Activated naive CD4-positive, alpha-beta T cell treated with anti-CD3 and anti-CD28 coated beads, Interleukin-2, amount 10 ng/mL, durations not matched to agents 7 days and 5 days (primary cell): ENCODE data around the gene C2orf68.
A peak's percentile ranks its signal among the peaks of the same experiment; 100 is the strongest.
"Not testable (repeated sequence)": the region's sequence is repeated elsewhere in the genome, so short reads cannot be mapped to it uniquely, and the experiment has no call there.

Source experiments
- CTCF ChIA-PET: fragments of 350-600 bp; sonication (Branson Sonifier 250); formaldehyde crosslinking; loops from one replicate; lab custom pipeline; 2021; ENCODE audit warnings: antibody characterized with exemption; lab: Charles Lee
- DNase-seq: peaks from one replicate; pipeline ENCODE4 v3.0.0-alpha.2; 2020
- H3K27ac Mint-ChIP-seq: one replicate; pipeline ENCODE4 v1.8.0; 2021; ENCODE audit warnings: mild to moderate bottlenecking, moderate library complexity, mixed read lengths
- H3K27me3 Mint-ChIP-seq: one replicate; pipeline ENCODE4 v1.8.0; 2021; ENCODE audit warnings: mild to moderate bottlenecking, mixed read lengths
- H3K36me3 Mint-ChIP-seq: one replicate; pipeline ENCODE4 v1.8.0; 2021; ENCODE audit warnings: mixed read lengths
- H3K4me1 Mint-ChIP-seq: one replicate; pipeline ENCODE4 v1.8.0; 2021; ENCODE audit warnings: mixed read lengths
- H3K4me3 Mint-ChIP-seq: one replicate; pipeline ENCODE4 v1.8.0; 2021; ENCODE audit warnings: mild to moderate bottlenecking, moderate library complexity, mixed read lengths
- H3K9me3 Mint-ChIP-seq: one replicate; pipeline ENCODE4 v1.8.0; 2021; ENCODE audit warnings: mixed read lengths

C2orf68 gene

DNA sequence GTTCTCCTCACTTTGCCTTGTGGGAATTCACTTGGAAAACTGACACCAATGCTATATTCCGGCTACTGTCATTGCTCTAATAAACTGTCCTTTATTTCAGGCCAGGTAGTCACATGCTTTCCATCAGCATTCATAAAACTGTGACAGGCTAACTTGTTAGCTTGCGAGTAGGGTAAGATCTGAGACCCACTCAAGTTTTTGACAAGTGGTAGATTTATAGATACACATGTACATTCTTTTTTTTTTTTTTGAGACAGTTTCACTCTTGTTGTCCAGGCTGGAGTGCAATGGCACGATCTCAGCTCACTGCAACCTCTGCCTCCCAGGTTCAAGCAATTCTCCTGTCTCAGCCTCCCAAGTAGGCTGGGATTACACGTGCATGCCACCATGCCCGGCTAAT lies 5.9 kb upstream of the C2orf68 start:
- Mint-ChIP-seq H3K36me3 (peaks cover 27% of the 10 kb centered on the region), H3K4me3 (peak overlapping the region; percentile 97), H3K4me1 (peaks cover 30% of the 10 kb centered on the region)
- CTCF ChIA-PET = interaction anchor here (1.2 to 3.1 kb wide), 2 partner anchors 19 to 22 kb away, joined by 4 to 14 read pairs; no protein-coding TSS in a partner anchor
- not testable (repeated sequence) for H3K27me3 Mint-ChIP-seq, DNase-seq, H3K9me3 Mint-ChIP-seq, H3K27ac Mint-ChIP-seq

GRCh38 chr2:85615413-85615728 lies 3.5 kb upstream of the C2orf68 start:
- H3K36me3 Mint-ChIP-seq = peaks cover 22% of the 10 kb centered on the region
- H3K27ac Mint-ChIP-seq = peak overlapping the region; percentile 98
- CTCF ChIA-PET = interaction anchor here (0.6 to 3.1 kb wide), 2 partner anchors 22 to 481 kb away, joined by 3 to 14 read pairs; no protein-coding TSS in a partner anchor
- DNase-seq = no peak
- no peaks in the 10 kb centered on the region for H3K27me3 Mint-ChIP-seq
- H3K4me1 Mint-ChIP-seq = peaks cover 40% of the 10 kb centered on the region
- H3K9me3 Mint-ChIP-seq = no peaks in the 10 kb centered on the region
- peak overlapping the region; percentile 97 for H3K4me3 Mint-ChIP-seq

- not testable (repeated sequence) for DNase-seq, H3K27me3 Mint-ChIP-seq, H3K4me3 Mint-ChIP-seq, H3K9me3 Mint-ChIP-seq
- Mint-ChIP-seq H3K4me1 (peaks cover 44% of the 10 kb centered on the region), H3K27ac (peak overlapping the region; percentile 45), H3K36me3 (peaks cover 26% of the 10 kb centered on the region)
- CTCF ChIA-PET = interaction anchor here (0.6 kb wide), 1 partner anchor 482 kb away, joined by 3 read pairs; no protein-coding TSS in a partner anchor
Observed at GRCh38 chr2:85614757-85615156, 2.9 kb upstream of the C2orf68 start.

- Mint-ChIP-seq H3K4me1 (peaks cover 44% of the 10 kb centered on the region), H3K4me3 (no peak overlapping the region), H3K9me3 (no peaks in the 10 kb centered on the region), H3K27ac (no peak overlapping the region), H3K36me3 (peaks cover 26% of the 10 kb centered on the region), H3K27me3 (no peaks in the 10 kb centered on the region)
- DNase-seq = no peak
- CTCF ChIA-PET = no interaction called here
Observed at GRCh38 chr2:85613717-85614515, 2.0 kb upstream of the C2orf68 start.

- Mint-ChIP-seq H3K4me3 (peak overlapping the region; percentile 86), H3K9me3 (no peaks in the 10 kb centered on the region), H3K36me3 (peaks cover 26% of the 10 kb centered on the region), H3K27me3 (no peaks in the 10 kb centered on the region), H3K4me1 (peaks cover 32% of the 10 kb centered on the region), H3K27ac (peak overlapping the region; percentile 83)
- no peak for DNase-seq
- CTCF ChIA-PET = interaction anchor here (1.7 kb wide), 1 partner anchor 9 kb away, joined by 5 read pairs; the partner anchor contains the start of gene TMEM150A
Observed at GRCh38 chr2:85611217-85611704, 605 bp downstream of the C2orf68 start.

DNA sequence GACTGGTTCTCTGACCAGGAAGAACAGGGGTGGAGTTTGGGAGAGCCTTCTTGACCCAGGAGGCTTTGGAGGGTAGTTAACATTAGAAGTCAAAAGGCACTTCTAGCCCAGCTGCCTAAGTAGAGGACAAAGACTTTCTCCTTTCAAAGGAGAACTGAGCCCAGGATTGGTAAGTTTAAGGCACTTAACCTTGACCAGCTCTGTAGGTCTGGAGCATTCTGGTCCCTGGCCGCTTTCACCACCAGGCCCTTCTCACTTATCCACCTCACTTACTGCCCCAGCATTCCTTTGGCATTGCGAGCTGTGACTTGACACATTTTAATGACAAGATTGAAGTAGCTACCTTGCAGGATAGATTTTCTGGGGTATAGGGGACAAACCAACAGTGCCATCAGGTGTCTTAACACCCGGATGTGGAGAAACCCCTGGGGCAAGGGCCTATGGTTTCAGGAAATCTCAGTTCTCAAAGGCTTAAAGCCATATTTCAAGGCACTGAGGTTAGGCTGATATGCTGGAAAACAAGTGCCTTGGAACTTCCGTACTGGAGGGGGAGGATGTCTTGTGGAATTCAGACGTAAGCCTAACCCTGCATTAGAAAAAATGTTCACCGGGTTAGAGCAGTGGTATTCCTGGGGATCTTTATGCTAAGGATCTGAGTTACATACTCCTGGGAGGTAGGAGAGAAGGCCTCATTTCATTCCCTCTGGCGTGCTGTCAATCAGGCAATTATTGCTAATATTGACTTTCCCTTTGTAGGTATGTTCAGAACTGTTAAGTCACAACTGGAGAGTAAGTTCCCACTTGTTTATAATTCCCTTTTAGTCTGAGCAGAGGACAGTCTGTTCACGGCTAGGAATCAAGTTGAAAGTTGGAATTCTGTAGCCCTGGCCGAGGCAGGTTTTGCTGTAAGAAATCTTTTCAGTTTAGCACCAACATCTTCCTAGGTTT lies 4.3 kb downstream of the C2orf68 start:
- H3K4me1 Mint-ChIP-seq = peaks cover 33% of the 10 kb centered on the region
- no peaks in the 10 kb centered on the region for H3K9me3 Mint-ChIP-seq
- H3K36me3 Mint-ChIP-seq = peaks cover 24% of the 10 kb centered on the region
- H3K27me3 Mint-ChIP-seq = peaks cover 8% of the 10 kb centered on the region
- H3K27ac Mint-ChIP-seq = no peak overlapping the region
- no peak overlapping the region for H3K4me3 Mint-ChIP-seq
- CTCF ChIA-PET = no interaction called here
- DNase-seq = no peak

GRCh38 chr2:85606116-85606455 lies 5.8 kb downstream of the C2orf68 start:
- DNase-seq = no peak
- Mint-ChIP-seq H3K4me3 (no peak overlapping the region), H3K27me3 (peaks cover 12% of the 10 kb centered on the region), H3K9me3 (no peaks in the 10 kb centered on the region), H3K36me3 (peaks cover 21% of the 10 kb centered on the region), H3K4me1 (peaks cover 31% of the 10 kb centered on the region), H3K27ac (no peak overlapping the region)
- CTCF ChIA-PET = interaction anchor here (0.6 kb wide), 1 partner anchor 27 kb away, joined by 3 read pairs; no protein-coding TSS in a partner anchor

DNA sequence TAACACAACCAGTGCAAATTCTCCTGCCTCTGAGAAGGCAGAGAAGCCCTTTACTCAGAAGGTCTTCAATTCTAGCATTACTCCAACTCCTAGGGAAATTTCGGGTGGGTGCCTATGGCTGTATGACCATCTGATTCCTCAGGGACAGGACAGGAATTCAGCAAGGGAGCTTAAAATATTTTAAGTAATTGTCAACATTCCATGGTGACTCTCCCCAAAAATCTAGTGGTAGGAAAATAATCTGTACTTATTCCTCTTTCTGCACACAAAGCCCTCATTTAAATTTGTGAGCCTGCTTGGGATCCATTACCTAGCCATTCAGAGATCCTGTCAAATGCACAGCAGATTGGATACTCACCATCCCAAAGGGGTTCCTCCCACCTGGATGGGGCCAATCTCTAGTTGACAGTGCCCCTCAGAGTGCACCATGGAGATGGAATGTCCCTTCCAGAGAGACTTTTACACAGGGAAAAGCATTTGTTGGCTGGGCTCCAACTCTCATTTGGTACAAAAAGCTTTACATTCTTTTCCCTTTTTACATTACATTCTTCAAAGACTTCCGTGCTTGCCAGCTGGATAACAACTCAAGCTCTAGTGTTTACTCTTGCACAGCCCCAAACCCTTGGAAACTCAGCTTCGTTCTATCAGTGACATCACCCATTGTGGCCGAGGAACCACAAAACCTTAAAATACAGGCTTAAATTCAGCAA lies 6.3 kb downstream of the C2orf68 start:
- CTCF ChIA-PET = interaction anchor here (0.6 to 2.4 kb wide), 4 partner anchors 10 to 61 kb away, joined by 3 to 8 read pairs (median 4); partner anchors contain the start of gene RNF181
- H3K4me1 Mint-ChIP-seq = peaks cover 31% of the 10 kb centered on the region
- H3K27me3 Mint-ChIP-seq = peaks cover 12% of the 10 kb centered on the region
- no peak overlapping the region for H3K4me3 Mint-ChIP-seq
- H3K36me3 Mint-ChIP-seq = peaks cover 21% of the 10 kb centered on the region
- no peak for DNase-seq
- no peaks in the 10 kb centered on the region for H3K9me3 Mint-ChIP-seq
- no peak overlapping the region for H3K27ac Mint-ChIP-seq

DNA sequence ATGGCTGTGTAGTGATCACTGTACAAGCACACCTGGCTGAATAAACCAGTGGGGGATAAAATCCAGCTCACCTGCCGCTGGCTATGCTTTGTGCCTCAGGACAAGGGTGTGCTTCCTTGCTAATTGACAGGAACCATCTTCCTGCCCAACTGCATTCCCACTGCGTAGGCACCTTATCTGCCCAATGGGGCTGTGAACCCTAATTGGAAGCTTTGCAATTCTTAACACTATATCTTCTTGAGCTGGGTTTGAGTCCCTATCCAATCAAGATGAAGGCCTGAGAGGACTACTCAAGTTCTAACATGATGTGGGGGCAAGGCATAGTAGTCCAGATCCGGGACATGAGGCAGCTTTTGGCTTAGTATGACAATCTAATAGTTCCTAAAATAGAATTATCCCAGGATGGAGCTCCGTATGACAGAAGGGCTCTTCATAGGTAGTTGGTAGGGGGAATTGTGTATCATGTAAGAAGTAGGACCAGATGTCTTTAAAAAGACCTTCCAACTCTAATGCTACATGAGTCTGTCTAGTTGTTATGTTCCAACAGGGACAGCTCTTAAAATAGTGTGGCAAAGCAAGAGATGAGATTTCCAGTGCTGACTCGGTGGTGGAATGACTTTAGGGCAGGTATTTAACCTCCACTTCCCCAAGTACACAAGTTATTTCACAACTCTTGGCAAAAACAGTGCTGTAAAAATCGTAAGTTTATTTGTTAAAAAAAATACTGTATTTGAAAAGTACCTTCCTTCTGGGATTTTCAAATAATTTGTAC lies 7.1 kb downstream of the C2orf68 start:
- H3K27ac Mint-ChIP-seq = no peak overlapping the region
- H3K4me1 Mint-ChIP-seq = peaks cover 25% of the 10 kb centered on the region
- no peak for DNase-seq
- peaks cover 17% of the 10 kb centered on the region for H3K36me3 Mint-ChIP-seq
- CTCF ChIA-PET = interaction anchor here (1.0 to 2.4 kb wide), 3 partner anchors 10 to 60 kb away, joined by 3 to 8 read pairs (median 5); partner anchors contain the start of gene RNF181
- H3K27me3 Mint-ChIP-seq = peaks cover 12% of the 10 kb centered on the region
- no peaks in the 10 kb centered on the region for H3K9me3 Mint-ChIP-seq
- no peak overlapping the region for H3K4me3 Mint-ChIP-seq

- not testable (repeated sequence) for DNase-seq, H3K9me3 Mint-ChIP-seq, H3K27ac Mint-ChIP-seq, H3K4me3 Mint-ChIP-seq
- Mint-ChIP-seq H3K27me3 (peaks cover 12% of the 10 kb centered on the region), H3K4me1 (peaks cover 21% of the 10 kb centered on the region), H3K36me3 (peaks cover 13% of the 10 kb centered on the region)
- CTCF ChIA-PET = interaction anchor here (1.8 to 2.4 kb wide), 2 partner anchors 9 to 33 kb away, joined by 5 to 8 read pairs; partner anchors contain the start of gene RNF181
Observed at GRCh38 chr2:85604133-85604444, 7.8 kb downstream of the C2orf68 start.

- H3K36me3 Mint-ChIP-seq = peaks cover 4% of the 10 kb centered on the region
- H3K4me3 Mint-ChIP-seq = peak within 1 kb of the TSS; percentile 81
- DNase-seq = peak; percentile 89
- CTCF ChIA-PET = interaction anchor here (0.6 to 2.4 kb wide), 4 partner anchors 8 to 249 kb away, joined by 4 to 8 read pairs (median 5); partner anchors contain the start of genes C2orf68 and RNF181
- H3K4me1 Mint-ChIP-seq = peaks cover 15% of the 10 kb centered on the region
- H3K9me3 Mint-ChIP-seq = no peaks in the 10 kb centered on the region
- H3K27me3 Mint-ChIP-seq = peaks cover 12% of the 10 kb centered on the region
- peak within 1 kb of the TSS; percentile 0 for H3K27ac Mint-ChIP-seq
Observed at GRCh38 chr2:85602476-85603234, 9.2 kb downstream of the C2orf68 start, which contains the start of gene TMEM150A. Gene TMEM150A (minus strand): TSS chr2:85602698. CDS start chr2:85601948, 750 bp downstream.

DNA sequence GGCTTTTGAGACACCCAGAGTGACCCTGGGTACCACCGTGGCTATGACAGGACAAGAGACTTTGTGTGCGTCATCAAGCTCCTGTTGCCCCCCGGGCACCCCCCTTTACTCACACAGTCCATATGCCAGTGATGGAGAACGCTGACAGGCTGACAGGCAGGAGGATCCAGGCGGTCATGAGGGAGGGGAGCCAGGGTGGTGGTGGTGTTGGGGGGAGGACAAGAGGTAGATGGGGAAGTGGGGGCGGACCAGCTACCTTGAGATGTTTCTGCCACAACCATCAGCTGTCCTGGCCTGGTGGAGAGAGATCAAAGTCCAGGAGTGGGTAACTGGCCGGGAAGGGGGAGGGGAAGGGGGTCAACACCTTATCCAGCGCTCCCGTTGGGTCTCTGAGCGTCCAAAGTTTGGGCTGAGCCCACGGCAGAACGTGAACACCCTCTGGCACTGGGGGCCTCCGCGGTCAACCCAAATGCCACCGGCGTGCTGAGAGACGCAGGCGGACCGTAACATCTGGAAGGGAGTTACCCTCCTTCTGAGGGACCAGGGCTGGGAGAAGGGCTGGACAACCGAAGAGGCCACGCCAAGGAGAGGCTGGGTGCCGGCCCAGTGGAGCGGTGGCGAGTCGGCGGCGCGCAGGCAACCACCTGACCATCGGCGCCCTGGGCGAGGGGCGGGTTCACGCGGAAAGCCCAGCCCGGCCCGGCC lies 9.9 kb downstream of the C2orf68 start:
- no peaks in the 10 kb centered on the region for H3K9me3 Mint-ChIP-seq
- H3K4me1 Mint-ChIP-seq = peaks cover 19% of the 10 kb centered on the region
- H3K27ac Mint-ChIP-seq = no peak overlapping the region
- DNase-seq = no peak
- H3K27me3 Mint-ChIP-seq = peaks cover 12% of the 10 kb centered on the region
- peaks cover 7% of the 10 kb centered on the region for H3K36me3 Mint-ChIP-seq
- CTCF ChIA-PET = no interaction called here
- H3K4me3 Mint-ChIP-seq = peak overlapping the region; percentile 81
